Activated CD4-positive, alpha-beta T cell treated with anti-CD3 and anti-CD28 coated beads for 4 hours (primary cell): ENCODE measurements around the gene DIDO1.
A peak's percentile ranks its signal among the peaks of the same experiment; 100 is the strongest.

Experiments used
- DNase-seq, 2 donors: peaks; one replicate each; pipeline ENCODE4 v3.0.0-alpha.2; 2020

Gene DIDO1

DNA sequence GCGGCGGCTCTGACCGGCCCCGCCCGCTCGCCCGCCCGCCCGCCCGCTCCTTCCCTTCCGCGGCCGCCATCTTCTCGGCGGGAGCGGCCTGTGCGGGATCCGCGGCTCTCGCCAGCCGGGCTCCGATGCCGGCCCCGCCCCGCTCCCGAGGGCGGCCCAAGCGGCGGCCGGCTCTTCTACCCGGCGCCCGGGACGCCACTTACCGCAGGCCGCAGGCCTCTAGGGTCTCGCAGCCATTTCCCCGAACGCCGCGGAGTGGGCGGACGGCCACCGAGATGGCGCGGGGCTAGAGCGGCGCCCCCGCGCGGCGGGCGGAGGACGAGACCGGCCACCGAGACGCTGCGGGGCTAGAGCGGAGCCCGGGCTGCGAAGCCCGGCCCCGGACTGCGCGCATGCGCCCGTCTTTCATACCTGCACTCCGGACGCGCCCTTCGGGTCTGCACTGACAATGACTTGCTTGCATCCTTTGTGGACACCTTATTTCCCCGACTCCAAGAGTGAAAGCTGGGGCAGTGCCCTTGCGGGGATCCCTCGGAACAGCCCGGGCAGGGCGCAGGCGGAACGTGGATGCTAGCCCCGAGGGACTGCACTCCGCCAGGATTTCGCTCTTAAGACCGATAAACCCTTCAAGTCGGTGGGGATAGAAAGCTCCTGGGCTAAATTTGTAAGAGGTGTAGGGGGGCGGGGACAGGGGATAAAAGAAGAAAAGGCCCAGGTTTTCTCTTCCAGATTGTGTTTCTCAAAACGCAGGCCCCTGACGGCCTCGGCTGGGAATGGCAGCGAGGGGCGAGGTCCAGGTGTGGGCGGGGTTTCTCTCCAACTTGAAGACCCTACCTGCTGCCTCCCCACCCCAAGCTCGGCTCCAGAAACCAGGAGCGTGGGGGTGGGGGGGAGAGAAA lies at the start of gene DIDO1:
TSS of gene DIDO1 (minus strand) at position 277 of the 899 bp plus-strand sequence.
- DNase-seq, result peak; percentile 86 to 91

DNA sequence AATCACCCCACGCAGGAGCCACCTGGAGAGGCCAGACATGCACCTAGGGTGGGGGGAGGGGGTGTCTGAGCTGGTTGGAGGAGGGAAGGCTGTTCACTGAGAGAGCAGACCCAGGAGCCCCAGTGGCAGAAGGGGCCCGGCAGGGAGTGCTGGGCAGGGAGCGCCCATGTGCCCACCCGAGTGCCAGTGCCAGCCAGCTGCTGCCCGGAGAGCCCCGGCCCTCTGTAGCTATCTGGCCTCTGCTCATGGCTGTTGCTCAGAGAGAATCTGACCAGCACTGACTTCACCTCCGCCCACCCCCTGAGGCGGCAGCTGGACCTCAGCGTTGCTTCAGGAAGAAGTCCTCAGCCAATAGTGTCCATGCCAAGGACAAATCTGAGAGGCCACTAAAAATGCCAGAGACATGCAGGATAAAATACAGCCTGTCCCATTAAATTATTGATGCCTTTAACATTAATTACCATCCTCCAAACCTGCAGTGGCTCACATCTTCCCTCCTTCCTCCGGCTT lies 49.0 kb upstream of the DIDO1 start:
- DNase-seq, result no peak

DNA sequence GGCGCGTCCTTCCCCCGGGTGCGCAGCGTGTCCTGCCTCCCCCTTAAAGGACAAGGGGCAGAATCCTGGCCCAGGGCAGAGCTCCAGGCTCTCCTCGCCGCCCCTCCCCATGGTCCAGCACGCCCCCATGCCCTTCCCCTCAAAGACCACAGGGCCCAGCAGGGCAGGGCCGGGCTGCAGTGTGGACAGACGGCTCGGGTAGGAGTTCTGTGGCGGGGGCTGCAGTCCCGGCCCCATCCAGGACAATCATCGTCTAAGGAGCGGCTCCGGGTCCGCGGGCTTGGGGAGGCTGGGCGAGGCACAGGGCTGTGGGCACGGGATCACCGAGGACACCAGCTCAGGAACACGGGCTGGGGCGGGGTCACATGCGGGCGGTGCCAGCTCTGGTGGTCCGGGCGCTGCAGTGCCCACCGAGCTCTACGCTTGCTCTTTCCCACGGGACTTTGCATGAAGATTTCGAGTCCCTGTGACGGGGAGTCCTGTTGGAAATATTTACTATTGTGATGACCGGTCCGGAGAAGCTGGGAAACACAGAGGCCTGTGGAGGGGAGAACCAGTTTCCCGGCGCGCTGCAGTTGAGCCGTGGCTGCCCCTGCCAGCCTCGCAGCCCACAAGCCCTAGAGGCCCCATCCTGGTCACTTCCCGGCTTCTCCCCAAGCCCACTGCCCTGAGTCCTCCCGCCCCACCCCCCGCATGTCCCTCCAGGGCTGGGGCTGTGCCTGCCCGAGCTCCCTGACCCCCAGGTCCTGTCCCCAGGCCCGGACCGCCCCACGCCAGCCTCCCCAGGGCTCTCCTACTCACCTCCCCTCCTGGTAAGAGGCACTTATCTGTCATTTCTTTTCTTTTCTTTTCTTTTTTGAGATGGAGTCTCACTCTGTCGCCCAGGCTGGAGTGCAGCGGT lies 46.8 kb upstream of the DIDO1 start:
- DNase-seq, result no peak

DNA sequence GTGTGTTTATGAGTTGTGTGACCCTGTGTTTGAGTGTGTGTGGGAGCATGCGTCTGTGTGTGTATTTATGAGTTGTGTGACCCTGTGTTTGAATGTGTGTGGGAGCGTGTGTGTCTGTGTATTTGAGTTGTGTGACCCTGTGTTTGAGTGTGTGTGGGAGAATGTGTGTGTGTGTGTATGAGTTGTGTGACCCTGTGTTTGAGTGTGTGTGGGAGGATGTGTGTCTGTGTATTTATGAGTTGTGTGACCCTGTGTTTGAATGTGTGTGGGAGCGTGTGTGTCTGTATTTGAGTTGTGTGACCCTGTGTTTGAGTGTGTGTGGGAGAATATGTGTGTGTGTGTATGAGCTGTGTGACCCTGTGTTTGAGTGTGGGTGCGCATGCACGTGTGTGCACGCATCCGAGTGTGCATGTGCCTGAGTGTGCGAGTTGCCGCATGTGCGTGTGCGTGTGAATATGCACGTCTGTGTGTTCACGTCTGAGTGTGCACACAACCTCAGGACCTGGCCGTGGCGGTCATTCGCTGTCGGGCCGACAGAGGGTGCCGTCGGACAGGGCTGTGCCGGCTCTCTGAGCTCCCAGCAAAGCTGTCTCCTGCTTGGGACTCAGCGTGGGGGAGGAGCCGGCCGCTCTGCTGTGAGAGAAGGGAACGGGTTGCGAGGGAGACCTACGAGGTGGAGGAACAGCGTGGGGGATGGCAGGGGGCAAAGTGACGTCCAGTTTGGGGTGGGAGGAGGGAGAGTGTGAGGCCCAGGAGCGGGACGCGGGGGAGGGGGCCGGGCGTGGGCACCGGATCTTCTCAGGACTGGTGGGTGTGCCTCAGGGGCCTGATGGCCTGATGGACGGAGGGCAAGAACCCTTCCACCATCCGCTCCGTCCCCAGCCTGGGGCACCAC lies 45.9 kb upstream of the DIDO1 start:
- DNase-seq, result peak; percentile 79 to 85

DNA sequence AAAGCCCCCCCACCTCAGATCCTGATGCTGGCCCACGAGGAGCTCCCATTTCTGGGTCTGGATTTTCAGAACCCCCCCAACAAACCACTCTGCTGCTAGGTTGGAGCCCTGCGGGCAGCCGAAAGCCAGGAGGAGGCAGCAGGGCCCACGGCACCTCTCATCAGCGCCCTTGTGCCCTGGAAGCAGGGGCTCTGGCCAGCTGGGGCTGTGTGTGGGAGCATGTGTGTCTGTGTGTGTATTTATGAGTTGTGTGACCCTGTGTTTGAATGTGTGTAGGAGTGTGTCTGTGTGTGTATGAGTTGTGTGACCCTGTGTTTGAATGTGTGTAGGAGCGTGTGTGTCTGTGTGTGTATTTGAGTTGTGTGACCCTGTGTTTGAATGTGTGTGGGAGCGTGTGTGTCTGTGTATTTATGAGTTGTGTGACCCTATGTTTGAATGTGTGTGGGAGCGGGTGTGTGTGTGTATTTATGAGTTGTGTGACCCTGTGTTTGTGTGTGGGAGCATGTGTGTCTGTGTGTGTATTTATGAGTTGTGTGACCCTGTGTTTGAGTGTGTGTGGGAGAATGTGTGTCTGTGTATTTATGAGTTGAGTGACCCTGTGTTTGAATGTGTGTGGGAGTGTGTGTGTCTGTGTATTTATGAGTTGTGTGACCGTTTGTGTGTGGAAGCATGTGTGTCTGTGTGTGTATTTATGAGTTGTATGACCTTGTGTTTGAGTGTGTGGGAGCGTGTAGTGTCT lies 45.1 kb upstream of the DIDO1 start:
- DNase-seq, result no peak

DNA sequence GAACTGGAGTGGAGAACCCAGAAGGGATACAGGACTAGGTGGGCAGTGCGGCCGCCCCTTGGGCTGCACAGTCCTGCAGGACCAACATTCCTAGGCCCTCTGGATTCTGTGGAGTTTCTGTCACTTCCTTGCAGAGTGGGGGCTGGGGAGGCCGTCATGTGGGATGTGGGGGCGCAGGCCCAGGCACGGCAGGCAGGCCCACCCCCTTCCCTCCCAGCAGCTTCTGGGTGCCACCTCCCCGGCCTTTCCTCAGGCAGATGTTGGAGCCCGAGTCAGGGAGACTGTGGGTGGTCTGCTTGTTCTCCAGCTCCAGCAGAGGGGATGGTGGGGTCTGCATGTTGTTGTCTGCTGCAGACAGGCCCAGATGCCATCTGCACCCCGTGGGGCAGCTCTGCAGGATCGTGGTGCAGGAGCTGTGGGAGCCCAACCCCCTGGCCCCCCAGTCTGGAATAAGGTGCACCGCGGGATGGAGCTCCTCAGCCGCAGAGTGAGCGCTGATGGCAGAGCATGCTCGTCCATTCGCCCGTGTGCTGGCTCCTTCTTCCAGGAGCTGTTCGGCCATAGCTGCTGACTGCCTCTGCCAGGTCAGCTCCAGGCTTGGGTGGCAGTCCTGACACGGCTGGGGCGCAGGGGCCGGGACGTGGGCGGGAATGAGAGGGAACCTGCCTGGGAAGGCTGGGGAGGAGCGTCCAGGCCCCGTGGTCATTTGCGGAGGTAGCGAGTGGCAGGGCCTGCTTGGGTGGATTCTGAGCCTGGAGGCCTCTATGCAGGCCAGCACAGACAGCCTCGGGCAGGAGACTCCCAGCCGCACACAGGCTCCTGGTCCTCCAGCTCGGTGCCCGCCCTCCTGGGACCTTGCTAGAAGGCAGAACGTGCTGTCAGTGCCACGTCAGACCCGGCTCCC lies 44.3 kb upstream of the DIDO1 start:
- no peak for DNase-seq

DNA sequence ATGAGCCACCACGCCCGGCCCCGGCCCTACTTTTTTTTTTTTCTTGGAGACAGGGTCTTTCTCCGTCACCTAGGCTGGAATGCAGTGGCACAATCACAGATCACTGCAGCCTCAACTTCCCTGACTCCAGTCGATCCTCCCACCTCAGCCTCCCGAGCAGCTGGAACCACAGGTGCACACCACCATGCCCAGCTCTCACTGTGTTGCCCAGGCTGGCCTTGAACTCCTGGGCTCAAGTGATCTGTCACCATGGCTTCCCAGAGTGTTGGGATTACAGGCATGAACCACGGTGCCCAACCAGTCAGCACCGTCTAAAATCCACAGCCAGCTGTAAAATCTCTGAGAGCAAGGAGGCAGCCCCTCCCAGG lies 43.6 kb upstream of the DIDO1 start:
- no peak for DNase-seq

DNA sequence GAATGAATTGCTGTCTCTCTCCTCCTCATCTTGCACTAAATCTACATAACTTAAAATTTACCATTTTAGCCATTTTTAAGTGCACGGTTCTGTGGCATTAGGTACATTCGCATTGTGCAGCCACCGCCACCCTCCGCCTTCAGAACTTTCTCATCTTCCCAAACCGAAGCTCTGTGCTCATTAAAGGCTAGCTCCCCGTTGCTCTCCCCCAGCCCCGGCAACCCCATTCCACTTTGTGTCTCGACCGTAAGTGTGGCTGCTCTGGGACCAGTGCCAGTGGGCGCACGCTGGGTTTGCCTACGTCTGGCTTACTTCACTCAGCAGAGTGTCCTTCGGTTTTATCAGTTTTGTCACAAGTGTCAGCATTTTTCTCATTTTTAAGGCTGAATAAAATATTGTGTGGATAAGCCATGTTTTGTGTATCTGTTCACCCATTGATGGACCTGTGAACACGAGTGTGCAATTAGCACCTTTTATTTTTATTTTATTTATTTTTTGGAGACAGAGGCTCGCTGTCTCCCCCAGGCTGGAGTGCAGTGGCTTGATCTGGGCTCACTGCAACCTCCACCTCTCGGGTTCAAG lies 43.0 kb upstream of the DIDO1 start:
- no peak for DNase-seq

DNA sequence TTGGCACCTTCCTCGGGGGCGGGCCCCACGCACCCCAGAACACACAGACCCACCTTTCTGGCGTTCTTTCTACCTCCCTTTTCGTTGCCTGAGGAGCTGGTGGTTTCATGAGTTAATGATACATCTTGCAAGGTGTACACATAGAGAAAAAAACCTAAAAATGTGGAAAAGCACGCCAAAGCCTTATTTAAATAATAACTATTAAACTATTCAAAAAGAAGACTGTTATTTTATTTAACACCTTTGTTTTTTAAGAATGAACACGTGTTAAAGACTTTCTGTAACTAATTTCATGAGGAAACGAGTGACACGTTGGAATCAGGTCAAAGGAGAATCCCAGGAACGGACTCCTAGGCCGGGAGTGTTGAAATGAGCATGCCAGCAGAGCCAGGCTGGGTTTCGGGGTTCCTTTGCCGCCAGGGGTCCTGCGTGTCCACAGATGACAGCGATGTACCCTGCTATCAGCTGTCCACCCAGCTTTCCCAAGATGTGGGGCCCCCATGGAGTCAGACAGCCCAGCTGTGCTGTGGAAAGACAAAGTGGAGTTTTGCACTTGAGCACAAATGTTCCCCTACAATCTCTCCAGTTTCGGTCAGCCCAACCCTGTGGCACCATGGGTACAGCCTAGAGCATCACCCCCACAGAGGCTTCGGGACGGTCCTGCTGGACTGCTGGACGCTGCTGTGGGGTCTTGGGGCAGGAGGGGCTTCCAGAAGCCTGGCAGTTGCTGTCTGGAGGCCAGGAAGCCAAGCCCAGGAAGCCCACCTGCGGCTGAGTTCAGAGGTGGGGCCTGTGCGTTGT lies 42.3 kb upstream of the DIDO1 start:
- no peak for DNase-seq

DNA sequence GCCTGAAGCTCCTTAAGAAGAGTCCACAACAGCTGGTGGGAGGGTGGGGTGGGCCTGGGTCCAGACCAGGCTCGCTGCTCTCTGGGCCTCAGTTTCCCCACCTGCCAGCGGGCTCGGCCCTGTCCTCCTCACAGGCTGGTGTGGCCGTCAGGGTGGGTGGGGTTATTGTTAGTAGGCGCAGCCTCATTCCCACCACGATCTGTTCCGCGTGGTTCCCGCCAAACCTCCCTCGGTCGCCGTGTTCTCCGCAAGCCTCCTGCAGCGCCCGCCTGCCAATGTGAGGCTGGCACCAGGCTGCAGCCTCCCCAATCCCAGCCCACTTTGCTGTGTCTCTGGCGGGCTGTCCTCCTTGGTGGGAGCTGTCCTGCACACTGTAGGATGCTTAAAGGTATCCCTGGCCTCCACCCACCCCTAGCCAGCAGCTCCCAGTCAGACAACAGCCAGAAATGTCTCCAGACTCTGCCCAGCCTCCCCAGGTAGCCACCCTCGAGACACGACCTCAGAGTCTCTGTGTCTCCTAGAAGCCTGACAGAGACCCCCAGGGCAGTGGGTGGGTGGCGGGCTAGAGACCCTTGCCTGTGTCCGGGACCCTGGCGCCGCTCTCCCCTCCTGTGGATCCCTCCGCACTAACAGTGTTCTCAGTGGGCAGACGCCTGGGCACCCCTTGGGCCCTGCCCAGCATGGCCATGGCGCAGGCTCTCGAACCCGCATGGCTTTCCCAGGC lies 41.5 kb upstream of the DIDO1 start:
- no peak for DNase-seq

DNA sequence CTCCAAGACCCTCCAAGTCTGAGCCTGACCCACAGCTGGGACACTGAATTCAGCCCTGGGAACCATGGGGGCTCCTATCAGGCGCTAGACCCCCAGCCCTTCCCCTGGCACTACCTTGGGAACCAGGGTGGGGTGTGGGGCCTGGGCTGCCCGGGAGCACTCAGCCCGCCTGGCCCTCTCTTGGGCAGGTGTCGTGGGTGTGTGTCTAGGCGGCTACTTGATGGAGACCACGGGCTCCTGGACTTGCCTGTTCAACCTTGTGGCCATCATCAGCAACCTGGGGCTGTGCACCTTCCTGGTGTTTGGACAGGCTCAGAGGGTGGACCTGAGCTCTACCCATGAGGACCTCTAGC lies 40.8 kb upstream of the DIDO1 start:
- DNase-seq, result no peak

DNA sequence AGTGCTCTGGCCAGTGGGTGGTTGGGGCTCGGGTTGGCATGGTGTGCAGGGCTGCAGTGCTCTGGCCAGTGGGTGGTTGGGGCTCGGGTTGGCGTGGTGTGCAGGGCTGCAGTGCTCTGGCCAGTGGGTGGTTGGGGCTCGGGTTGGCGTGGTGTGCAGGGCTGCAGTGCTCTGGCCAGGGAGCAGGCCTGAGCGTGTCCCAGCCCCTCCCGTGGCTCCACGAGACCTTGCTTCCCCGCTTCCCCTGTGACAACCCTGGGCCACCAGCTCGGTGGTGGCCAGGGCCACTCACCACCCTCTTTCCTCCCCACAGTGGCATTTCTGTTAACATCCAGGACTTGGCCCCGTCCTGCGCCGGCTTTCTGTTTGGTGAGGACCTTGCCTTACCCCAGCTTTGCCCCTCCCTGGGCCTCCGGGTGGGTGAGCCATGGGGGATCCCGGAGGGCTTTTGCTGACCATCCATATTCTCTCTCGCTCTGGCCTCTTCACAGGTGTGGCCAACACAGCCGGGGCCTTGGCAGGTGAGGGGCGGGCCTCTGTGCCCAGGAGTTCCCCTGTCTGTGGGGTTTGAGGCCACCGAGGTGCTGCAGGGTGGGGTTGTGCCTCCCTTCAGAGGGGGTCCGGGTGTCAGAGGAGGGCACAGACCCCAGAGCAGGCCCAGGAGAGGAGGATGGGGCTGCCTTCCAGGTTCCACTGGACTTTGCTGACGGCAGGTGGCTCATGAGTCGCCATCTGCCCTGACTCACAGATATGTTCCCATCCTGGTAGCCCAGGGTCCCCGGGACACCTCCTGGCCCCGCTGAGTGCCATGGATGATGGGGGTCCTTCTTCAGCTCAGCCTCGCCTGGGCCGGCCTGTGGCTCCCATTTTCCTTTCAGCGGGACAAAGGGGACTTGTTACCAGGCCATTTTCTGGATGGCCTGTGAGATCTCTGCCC lies 40.2 kb upstream of the DIDO1 start:
- DNase-seq, result no peak

DNA sequence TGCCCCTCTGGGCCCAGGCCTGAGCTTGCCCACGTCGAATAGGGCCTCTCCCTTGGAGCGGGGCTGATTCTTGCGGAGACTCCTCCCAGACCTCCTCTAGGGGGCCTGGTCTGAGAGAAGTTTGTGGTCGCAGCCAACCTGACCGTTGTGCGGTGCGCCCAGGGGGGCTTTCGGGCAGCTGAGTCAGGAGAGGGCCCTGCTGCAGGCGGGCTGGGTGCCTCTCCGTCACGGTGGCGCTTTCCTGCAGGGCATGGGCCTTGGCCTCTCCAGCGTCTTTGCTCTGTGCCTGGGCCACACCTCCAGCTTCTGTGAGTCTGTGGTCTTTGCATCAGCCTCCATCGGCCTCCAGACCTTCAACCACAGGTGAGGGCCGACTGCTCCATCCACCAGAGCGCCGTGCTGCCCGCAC lies 39.1 kb upstream of the DIDO1 start:
- DNase-seq, result no peak

DNA sequence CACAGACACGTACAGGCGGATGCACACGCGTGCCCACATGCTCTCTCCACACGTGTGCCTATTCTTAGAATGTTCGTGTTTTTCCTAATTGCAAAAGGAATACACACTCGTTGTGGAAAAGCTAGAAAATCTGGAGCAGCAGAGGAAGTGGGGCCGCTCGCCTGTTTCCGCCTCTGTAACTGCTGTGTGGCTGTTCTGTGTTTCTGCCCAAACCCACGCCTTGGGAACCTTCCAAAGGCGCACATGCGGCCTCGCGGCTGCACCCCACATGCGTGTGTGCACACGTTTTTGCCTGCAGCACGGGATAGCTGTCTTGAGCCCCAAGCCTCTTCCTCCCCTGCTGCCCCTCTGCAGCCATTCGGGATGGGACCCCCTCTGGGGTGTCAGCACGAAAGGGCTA lies 38.4 kb upstream of the DIDO1 start:
- no peak for DNase-seq

DNA sequence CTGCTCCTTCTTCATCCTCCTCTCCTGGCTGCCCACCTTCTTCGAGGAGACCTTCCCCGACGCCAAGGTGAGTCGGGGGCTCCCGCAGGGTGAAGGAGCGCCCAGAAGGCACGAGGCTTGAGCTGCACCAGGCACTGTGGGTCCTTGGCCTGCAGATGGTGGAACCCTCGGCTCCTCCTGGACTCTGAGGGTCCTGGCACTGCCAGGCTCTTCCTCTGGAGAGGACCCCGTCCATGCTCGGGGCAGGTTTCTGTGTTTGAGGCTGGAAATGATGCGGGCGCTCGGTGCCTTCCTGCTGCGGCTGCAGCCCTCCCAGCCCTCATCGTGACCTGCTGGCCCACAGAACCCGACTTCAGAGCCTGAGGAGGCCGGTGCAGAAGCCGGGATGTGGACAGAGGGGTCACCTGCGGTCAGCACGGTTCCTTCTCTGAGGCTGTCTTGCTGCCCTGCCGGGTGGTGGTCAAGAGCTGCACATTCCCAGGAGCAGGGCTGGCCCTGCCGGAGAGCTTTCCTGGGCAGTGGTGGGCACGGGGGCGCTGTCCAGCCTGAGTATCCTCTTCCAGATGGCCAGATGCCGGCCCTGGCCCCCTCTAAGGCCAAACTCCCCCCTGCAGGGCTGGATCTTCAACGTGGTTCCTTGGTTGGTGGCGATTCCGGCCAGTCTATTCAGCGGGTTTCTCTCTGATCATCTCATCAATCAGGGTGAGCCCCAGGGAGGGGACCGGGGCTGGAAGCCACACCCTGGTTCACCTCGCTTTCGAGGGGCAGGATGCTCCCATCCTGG lies 37.5 kb upstream of the DIDO1 start:
- DNase-seq, result no peak

DNA sequence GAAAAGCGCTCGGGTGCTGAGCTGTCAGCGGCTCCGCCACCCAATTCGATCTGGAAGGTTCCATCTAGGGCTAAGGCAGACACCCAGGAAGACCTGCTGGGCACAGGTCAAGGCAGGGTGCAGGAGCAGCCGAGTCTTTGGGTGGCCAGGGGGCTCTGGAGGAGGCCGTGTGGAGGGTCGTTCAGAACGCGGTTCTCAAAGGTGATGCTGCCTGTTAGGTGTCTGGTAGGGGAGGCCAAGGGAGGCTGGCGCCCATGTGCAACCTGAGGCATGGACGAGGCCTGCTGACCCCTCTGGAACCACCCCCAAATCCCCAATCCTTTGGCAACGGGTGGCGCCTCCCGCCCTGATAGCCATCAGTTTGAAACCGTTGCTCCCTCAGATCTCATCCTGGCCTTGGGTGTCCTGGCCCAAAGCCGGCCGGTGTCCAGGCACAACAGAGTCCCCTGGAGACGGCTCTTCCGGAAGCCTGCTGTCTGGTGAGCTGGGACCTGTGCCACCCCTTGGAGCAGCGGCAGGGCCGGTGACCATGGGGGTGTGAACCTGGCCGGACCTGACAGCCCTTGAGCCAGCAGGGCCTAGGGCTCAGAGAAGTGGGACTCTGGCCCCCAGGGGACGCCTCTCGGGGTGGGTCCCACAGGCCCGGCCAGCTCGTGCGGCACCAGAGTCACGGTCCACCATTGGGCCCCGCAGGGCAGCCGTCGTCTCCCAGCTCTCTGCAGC lies 36.7 kb upstream of the DIDO1 start:
- no peak for DNase-seq
